ENCODE data around the gene MLC1.

The MLC1 gene

GRCh38 chr22:50014053-50014501, 71.1 kb downstream of the MLC1 start:
- no peak for DNase-seq

GRCh38 chr22:50012211-50013181, 72.7 kb downstream of the MLC1 start, which contains the start of gene IL17REL:
TSS of gene IL17REL (minus strand) at chr22:50012765. CDS start at chr22:50012646, 119 bp downstream.
- DNase-seq = no peak

- no peak for DNase-seq
These were observed 73.6 kb downstream of the MLC1 start for GRCh38 chr22:50011447-50012210.

DNA sequence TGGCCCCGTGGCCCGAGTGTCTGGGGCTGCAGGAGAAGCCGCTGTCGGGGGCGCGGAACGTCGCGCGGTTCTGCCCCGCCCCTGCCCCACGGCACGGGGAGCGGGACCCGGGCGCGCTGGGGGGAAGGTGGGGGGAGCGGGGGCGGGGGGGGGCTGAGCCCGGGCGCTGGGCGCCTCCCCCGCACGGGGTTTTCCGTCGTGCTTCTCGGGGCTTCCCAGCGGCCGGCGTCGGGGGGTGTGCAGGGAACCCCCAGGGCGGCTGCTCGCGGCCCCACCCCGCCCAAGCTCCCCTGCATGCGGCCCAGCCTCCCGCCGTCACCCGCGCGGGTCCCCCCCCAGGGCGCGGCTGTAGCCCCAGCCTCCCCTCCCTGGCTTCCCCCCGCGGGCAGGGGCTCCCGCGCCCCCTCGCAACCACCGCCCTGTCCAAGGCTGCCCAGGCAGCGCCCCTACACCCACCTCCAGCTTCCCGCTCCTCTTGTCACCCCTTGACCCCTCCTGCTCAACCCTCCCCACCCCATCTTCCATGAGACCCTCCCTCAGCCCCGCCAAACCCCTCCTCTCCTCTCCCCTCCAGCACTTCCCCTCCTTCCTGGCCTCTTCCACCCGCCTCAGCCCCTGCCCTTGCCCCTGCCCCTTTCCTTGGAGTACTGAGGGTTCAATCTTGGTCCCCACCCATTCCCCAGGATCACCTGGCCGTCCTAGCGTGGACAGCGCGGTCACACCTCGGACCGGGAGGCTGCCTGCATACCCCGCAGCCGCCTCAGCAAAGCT, 74.4 kb downstream of the MLC1 start:
- DNase-seq = no peak

DNA sequence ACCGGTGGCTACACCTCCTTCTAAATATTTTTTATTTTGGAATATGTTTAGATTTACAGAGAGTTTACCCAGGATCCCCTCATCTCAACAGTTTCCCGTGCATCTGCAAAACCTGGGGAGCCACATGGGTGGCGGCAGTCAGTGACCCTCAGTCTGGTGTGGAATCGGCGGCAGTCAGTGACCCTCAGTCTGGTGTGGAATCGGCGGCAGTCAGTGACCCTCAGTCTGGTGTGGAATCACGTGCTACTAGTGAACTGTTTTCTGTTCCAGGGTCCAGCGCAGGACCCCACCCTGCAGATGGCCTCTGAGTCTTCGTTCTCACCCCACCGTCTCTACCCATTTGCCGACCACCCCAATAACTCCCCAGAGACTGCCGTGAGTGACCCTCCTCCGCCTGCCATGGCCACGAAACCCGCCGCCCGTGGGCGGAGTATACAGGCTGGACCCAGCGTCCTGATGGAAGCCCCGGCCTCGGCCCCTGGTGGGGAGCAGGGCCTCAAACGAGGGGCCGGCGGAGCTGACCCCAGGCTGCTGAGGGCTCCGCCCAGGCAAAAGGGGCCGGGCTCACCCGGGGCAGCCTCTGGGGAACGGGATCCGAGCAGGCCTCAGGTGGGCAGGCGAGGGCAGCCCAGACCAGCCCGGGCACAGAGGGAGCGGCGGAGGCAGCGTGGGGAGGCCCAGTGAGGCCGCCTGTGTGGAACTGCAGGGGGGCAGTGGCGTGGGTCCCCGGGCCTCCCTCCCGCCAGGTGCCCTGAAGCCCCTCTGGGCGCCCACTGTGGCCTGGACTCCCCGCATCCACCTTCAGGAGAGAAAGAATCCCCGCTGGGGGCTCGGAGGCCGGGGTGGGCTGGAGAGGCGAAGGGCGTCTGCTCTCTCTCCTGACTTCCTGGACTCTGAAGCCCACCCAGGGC, 75.2 kb downstream of the MLC1 start:
- no peak for DNase-seq

Data from NCI-H1436 treated with DMSO at 0.1 percent for 48 hours (cell line).